RWPE2 (cell line): ENCODE data around the gene SEMA4A.

Experiments used
- ATAC-seq: fragments of 200-7000 bp; cut with Tn5 transposase; 3 replicates; pipeline ENCODE4 v1.9.1; 2021; ENCODE audit warnings: low read depth
- DNase-seq: peaks from one replicate; pipeline ENCODE4 v3.0.0-alpha.2; 2020; ENCODE audit warnings: low spot score
- H3K27ac ChIP-seq: fragments of 450-650 bp; 2 replicates; pipeline ENCODE4 v1.5.1; 2017; ENCODE audit warnings: mild to moderate bottlenecking; ENCODE audit not compliant: poor library complexity, severe bottlenecking
- H3K27me3 ChIP-seq: fragments of 250-450 bp; sonication (Bioruptor Pico); 2 replicates; pipeline ENCODE4 v1.5.1; 2021; ENCODE audit warnings: mild to moderate bottlenecking, moderate library complexity; ENCODE audit not compliant: insufficient read depth, poor library complexity, severe bottlenecking
- H3K36me3 ChIP-seq: fragments of 250-450 bp; sonication (Bioruptor Pico); 2 replicates; pipeline ENCODE4 v1.5.1; 2020; ENCODE audit warnings: low read depth, mild to moderate bottlenecking, moderate library complexity
- H3K4me1 ChIP-seq: fragments of 250-450 bp; sonication (Bioruptor Pico); 2 replicates; pipeline ENCODE4 v1.5.1; 2021; ENCODE audit warnings: mild to moderate bottlenecking, moderate library complexity; ENCODE audit not compliant: insufficient read depth, poor library complexity, severe bottlenecking
- H3K4me3 ChIP-seq: fragments of 250-450 bp; sonication (Bioruptor Pico); 2 replicates; pipeline ENCODE4 v1.5.1; 2021; ENCODE audit warnings: mild to moderate bottlenecking, moderate library complexity; ENCODE audit not compliant: severe bottlenecking
- H3K9me3 ChIP-seq: fragments of 250-450 bp; sonication (Bioruptor Pico); 2 replicates; pipeline ENCODE4 v1.5.1; 2021; ENCODE audit warnings: mild to moderate bottlenecking, moderate library complexity; ENCODE audit not compliant: severe bottlenecking
- TF ChIP-seq, protein P1 (sequence below): fragments of 450-650 bp; IDR thresholded peaks from one replicate; pipeline ENCODE4 v1.5.1; 2017; ENCODE audit warnings: mild to moderate bottlenecking, moderate library complexity; ENCODE audit not compliant: poor library complexity, severe bottlenecking

SEMA4A gene

DNA sequence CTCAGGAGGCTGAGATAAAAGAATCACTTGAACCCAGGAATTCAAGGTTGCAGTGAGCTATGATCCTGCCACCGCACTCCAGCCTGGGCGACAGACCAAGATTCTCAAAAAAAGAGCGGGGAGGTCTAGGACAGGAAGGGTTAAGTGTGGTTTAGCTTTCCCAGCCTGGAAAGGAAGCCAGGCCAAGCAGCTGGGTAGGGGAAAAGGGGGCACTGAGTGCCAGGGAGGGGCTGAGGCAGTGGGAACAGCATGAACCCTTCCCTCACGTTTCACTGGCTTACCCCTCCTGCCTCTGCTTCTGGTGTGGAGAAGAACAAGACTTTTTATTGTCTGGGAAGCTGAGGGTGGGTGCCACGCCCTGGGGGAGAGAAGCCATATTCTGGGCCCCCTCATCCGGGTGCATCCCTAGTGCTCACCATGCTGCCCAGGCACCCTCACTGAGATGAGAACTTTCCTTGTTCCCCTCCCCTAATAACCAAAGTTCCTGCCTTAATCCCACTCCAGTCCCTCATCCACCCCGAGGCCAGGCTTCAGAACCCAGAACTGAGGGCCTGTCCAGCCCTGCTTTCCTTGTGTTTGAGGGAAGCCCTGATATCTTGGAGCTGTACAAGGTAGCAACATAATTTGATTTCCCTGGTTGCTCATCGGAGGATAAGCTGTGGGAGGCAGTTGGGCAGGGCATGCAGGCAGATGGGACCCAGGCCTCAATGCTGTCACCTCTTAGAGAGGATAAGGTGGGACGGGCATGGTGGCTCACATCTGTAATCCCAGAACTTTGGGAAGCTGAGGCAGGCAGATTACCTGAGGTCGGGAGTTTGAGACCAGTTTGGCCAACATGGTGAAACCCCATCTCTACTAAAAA, 40.9 kb upstream of the SEMA4A start:
- TF ChIP-seq, protein P1, sequence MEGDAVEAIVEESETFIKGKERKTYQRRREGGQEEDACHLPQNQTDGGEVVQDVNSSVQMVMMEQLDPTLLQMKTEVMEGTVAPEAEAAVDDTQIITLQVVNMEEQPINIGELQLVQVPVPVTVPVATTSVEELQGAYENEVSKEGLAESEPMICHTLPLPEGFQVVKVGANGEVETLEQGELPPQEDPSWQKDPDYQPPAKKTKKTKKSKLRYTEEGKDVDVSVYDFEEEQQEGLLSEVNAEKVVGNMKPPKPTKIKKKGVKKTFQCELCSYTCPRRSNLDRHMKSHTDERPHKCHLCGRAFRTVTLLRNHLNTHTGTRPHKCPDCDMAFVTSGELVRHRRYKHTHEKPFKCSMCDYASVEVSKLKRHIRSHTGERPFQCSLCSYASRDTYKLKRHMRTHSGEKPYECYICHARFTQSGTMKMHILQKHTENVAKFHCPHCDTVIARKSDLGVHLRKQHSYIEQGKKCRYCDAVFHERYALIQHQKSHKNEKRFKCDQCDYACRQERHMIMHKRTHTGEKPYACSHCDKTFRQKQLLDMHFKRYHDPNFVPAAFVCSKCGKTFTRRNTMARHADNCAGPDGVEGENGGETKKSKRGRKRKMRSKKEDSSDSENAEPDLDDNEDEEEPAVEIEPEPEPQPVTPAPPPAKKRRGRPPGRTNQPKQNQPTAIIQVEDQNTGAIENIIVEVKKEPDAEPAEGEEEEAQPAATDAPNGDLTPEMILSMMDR: no peak
- Histone ChIP-seq H3K4me3 (no peak overlapping the region), H3K27ac (peak overlapping the region; percentile 99), H3K36me3 (peaks cover 20% of the 10 kb centered on the region), H3K27me3 (no peaks in the 10 kb centered on the region), H3K9me3 (no peaks in the 10 kb centered on the region), H3K4me1 (peaks cover 16% of the 10 kb centered on the region)
- ATAC-seq (no peak), DNase-seq (no peak)

DNA sequence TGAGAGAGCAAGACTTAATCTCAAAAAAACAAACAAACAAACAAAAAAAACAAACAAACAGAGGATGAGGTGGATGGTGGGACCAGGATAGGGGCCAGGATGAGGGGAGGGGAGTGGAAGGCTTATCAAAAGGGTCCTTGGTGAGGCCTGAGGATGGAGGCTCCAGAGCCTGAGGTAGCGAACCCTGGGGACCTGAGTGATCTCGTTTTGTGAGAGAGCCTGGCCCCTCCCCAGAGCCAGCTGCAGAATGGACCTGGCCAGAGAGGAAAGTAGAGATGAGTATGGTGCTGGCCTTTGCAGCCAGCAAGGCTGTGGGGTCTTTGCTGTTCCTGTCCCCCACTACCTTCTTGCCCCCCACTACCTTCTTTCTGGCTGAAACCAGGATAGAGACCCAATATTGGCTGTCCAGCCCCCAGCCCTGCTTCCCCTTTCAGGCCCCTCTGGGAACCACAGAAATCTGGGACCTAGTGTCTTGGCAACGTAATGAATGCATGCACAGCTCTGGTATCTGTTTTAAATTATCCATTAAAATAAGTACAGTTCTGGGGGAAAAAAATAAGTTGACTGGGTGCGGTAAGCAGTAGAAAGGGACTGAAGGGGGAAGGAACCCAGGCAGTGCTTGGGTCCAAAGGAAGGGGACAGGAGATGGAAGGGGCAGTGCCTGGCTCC, 40.0 kb upstream of the SEMA4A start:
- Histone ChIP-seq H3K4me1 (peaks cover 17% of the 10 kb centered on the region), H3K4me3 (no peak overlapping the region), H3K9me3 (no peaks in the 10 kb centered on the region), H3K27me3 (no peaks in the 10 kb centered on the region), H3K27ac (peak overlapping the region; percentile 99), H3K36me3 (peaks cover 29% of the 10 kb centered on the region)
- no peak for DNase-seq
- ATAC-seq: no peak
- TF ChIP-seq, protein P1: no peak

DNA sequence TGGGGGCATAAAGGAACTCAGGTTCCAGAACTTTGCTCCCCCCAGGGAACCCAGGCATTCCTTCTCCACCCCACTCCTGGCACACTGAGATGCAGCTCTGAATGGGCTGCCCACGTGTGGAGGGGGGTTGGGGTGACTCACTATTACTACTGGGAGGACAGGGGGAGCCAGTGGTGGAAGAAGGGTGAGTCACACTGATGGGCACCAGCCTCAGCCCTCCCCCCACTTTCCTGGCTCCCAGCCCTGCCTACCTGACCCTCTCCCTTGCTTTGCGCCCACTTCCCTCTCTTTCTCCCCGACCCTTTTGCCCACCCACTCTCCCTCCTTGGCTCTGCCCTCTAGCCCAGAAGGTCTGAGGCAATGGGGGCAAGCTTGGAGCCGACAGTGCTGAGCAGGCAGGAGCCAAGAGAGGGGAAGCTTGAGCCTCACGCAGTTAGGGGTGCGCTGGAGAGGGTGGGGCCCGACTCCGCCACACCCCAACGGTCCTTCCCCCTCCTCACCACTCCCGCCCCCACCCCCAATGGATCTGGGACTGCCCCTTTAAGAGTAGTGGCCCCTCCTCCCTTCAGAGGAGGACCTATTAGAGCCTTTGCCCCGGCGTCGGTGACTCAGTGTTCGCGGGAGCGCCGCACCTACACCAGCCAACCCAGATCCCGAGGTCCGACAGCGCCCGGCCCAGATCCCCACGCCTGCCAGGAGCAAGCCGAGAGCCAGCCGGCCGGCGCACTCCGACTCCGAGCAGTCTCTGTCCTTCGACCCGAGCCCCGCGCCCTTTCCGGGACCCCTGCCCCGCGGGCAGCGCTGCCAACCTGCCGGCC, 39.1 kb upstream of the SEMA4A start, which contains the start of gene LMNA:
Gene LMNA (plus strand): TSS at position 611 of the 818 bp plus-strand sequence. CDS start 208 bp downstream, outside the sequence.
- peak; percentile 97 for DNase-seq
- H3K27ac ChIP-seq: peak within 1 kb of the TSS; percentile 99
- H3K27me3 ChIP-seq: no peaks in the 10 kb centered on the region
- H3K36me3 ChIP-seq: peaks cover 35% of the 10 kb centered on the region
- peaks cover 22% of the 10 kb centered on the region for H3K4me1 ChIP-seq
- H3K4me3 ChIP-seq: peak within 1 kb of the TSS; percentile 87
- TF ChIP-seq, protein P1: no peak
- peak; percentile 75 for ATAC-seq
- H3K9me3 ChIP-seq: no peaks in the 10 kb centered on the region

DNA sequence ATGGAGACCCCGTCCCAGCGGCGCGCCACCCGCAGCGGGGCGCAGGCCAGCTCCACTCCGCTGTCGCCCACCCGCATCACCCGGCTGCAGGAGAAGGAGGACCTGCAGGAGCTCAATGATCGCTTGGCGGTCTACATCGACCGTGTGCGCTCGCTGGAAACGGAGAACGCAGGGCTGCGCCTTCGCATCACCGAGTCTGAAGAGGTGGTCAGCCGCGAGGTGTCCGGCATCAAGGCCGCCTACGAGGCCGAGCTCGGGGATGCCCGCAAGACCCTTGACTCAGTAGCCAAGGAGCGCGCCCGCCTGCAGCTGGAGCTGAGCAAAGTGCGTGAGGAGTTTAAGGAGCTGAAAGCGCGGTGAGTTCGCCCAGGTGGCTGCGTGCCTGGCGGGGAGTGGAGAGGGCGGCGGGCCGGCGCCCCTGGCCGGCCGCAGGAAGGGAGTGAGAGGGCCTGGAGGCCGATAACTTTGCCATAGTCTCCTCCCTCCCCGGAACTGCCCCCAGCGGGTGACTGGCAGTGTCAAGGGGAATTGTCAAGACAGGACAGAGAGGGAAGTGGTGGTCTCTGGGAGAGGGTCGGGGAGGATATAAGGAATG, 38.4 kb upstream of the SEMA4A start:
- peak overlapping the region; percentile 99 for H3K27ac ChIP-seq
- TF ChIP-seq, protein P1: no peak
- H3K36me3 ChIP-seq: peaks cover 39% of the 10 kb centered on the region
- H3K4me3 ChIP-seq: peak overlapping the region; percentile 87
- no peaks in the 10 kb centered on the region for H3K27me3 ChIP-seq
- H3K4me1 ChIP-seq: peaks cover 28% of the 10 kb centered on the region
- DNase-seq: no peak
- no peak for ATAC-seq
- no peaks in the 10 kb centered on the region for H3K9me3 ChIP-seq
